HEK293 (cell line): Measurements from ENCODE around the gene SLC25A17.

Source experiments
- CTCF ChIP-seq: fragments of 450-650 bp; formaldehyde crosslinking; IDR thresholded peaks from 2 replicates; pipeline ENCODE4 v1.5.1; 2016; ENCODE audit warnings: missing biosample characterization, missing genetic modification characterization
- GLIS2 ChIP-seq: fragments of 450-650 bp; formaldehyde crosslinking; IDR thresholded peaks from 2 replicates; pipeline ENCODE4 v1.5.1; 2016; ENCODE audit warnings: missing biosample characterization, missing genetic modification characterization
- MZF1 ChIP-seq: fragments of 450-650 bp; formaldehyde crosslinking; IDR thresholded peaks from 2 replicates; pipeline ENCODE4 v1.5.1; 2017; ENCODE audit warnings: missing biosample characterization, missing genetic modification characterization, borderline replicate concordance
- PATZ1 ChIP-seq: fragments of 450-650 bp; formaldehyde crosslinking; IDR thresholded peaks from 2 replicates; pipeline ENCODE4 v1.5.1; 2016; ENCODE audit warnings: missing biosample characterization, missing genetic modification characterization
- SP7 ChIP-seq: fragments of 450-650 bp; formaldehyde crosslinking; IDR thresholded peaks from 2 replicates; pipeline ENCODE4 v1.5.1; 2016; ENCODE audit warnings: missing biosample characterization, missing genetic modification characterization
- WT1 ChIP-seq: fragments of 450-650 bp; formaldehyde crosslinking; IDR thresholded peaks from 2 replicates; pipeline ENCODE4 v1.5.1; 2016; ENCODE audit warnings: missing biosample characterization, missing genetic modification characterization
- ZBTB1 ChIP-seq: fragments of 450-650 bp; formaldehyde crosslinking; IDR thresholded peaks from 2 replicates; pipeline ENCODE4 v1.5.1; 2016; ENCODE audit warnings: missing biosample characterization, missing genetic modification characterization
- ZBTB6 ChIP-seq: fragments of 450-650 bp; formaldehyde crosslinking; IDR thresholded peaks from 2 replicates; pipeline ENCODE4 v1.5.1; 2017; ENCODE audit warnings: missing biosample characterization, missing genetic modification characterization
- ZBTB8A ChIP-seq: fragments of 450-650 bp; formaldehyde crosslinking; IDR thresholded peaks from 2 replicates; pipeline ENCODE4 v1.5.1; 2016; ENCODE audit warnings: missing biosample characterization, missing genetic modification characterization
- ZEB2 ChIP-seq: fragments of 450-650 bp; formaldehyde crosslinking; IDR thresholded peaks from 2 replicates; pipeline ENCODE4 v1.5.1; 2016; ENCODE audit warnings: missing biosample characterization, missing genetic modification characterization
- ZFHX2 ChIP-seq: fragments of 450-650 bp; formaldehyde crosslinking; conservative IDR thresholded peaks from 2 replicates; pipeline ENCODE4 v1.5.1; 2016; ENCODE audit warnings: missing biosample characterization, missing genetic modification characterization
- ZFP37 ChIP-seq: fragments of 450-650 bp; formaldehyde crosslinking; IDR thresholded peaks from 2 replicates; pipeline ENCODE4 v1.5.1; 2016; ENCODE audit warnings: missing biosample characterization, missing genetic modification characterization
- ZNF146 ChIP-seq: fragments of 450-650 bp; formaldehyde crosslinking; IDR thresholded peaks from 2 replicates; pipeline ENCODE4 v1.5.1; 2016; ENCODE audit warnings: missing biosample characterization, missing genetic modification characterization
- ZNF2 ChIP-seq: fragments of 450-650 bp; formaldehyde crosslinking; IDR thresholded peaks from 2 replicates; pipeline ENCODE4 v1.5.1; 2016; ENCODE audit warnings: missing biosample characterization, missing genetic modification characterization
- ZNF24 ChIP-seq: fragments of 450-650 bp; formaldehyde crosslinking; IDR thresholded peaks from 2 replicates; pipeline ENCODE4 v1.5.1; 2016; ENCODE audit warnings: missing biosample characterization, missing genetic modification characterization
- ZNF394 ChIP-seq: fragments of 450-650 bp; formaldehyde crosslinking; IDR thresholded peaks from 2 replicates; pipeline ENCODE4 v1.5.1; 2016; ENCODE audit warnings: missing biosample characterization, missing genetic modification characterization, mild to moderate bottlenecking, moderate library complexity, borderline replicate concordance
- ZNF473 ChIP-seq: fragments of 450-650 bp; formaldehyde crosslinking; IDR thresholded peaks from 2 replicates; pipeline ENCODE4 v1.5.1; 2017; ENCODE audit warnings: missing biosample characterization, missing genetic modification characterization
- ZNF501 ChIP-seq: fragments of 450-650 bp; formaldehyde crosslinking; IDR thresholded peaks from 2 replicates; pipeline ENCODE4 v1.5.1; 2016; ENCODE audit warnings: missing biosample characterization, missing genetic modification characterization
- ZNF555 ChIP-seq: fragments of 450-650 bp; formaldehyde crosslinking; conservative IDR thresholded peaks from 2 replicates; pipeline ENCODE4 v1.5.1; 2017; ENCODE audit warnings: missing biosample characterization, mild to moderate bottlenecking, missing genetic modification characterization, inconsistent platforms
- ZNF580 ChIP-seq: fragments of 450-650 bp; formaldehyde crosslinking; IDR thresholded peaks from 2 replicates; pipeline ENCODE4 v1.5.1; 2016; ENCODE audit warnings: missing biosample characterization, missing genetic modification characterization
- ZNF658 ChIP-seq: fragments of 450-650 bp; formaldehyde crosslinking; IDR thresholded peaks from 2 replicates; pipeline ENCODE4; 2016; ENCODE audit warnings: missing biosample characterization, missing genetic modification characterization
- ZNF76 ChIP-seq: fragments of 450-650 bp; formaldehyde crosslinking; IDR thresholded peaks from 2 replicates; pipeline ENCODE4; 2016; ENCODE audit warnings: low read depth, missing biosample characterization, missing genetic modification characterization, borderline replicate concordance
- ZNF776 ChIP-seq: fragments of 450-650 bp; formaldehyde crosslinking; IDR thresholded peaks from 2 replicates; pipeline ENCODE4 v1.5.0; 2017; ENCODE audit warnings: missing biosample characterization, missing genetic modification characterization, borderline replicate concordance
- ZNF792 ChIP-seq: fragments of 450-650 bp; formaldehyde crosslinking; IDR thresholded peaks from 2 replicates; pipeline ENCODE4 v1.5.1; 2016; ENCODE audit warnings: missing biosample characterization, missing genetic modification characterization
- ZSCAN23 ChIP-seq: fragments of 450-650 bp; formaldehyde crosslinking; IDR thresholded peaks from 2 replicates; pipeline ENCODE4 v1.5.1; 2016; ENCODE audit warnings: missing biosample characterization, missing genetic modification characterization
- TF ChIP-seq, protein P1 (sequence below): fragments of 450-650 bp; formaldehyde crosslinking; conservative IDR thresholded peaks from 2 replicates; pipeline ENCODE4 v1.5.1; 2016; ENCODE audit warnings: low read depth, missing biosample characterization, missing genetic modification characterization
- TF ChIP-seq, protein P2 (sequence below): sonication (generic); formaldehyde crosslinking; IDR thresholded peaks from 2 replicates; pipeline ENCODE4 v1.8.1; 2022; ENCODE audit warnings: mild to moderate bottlenecking, moderate library complexity, missing genetic modification reagents

The SLC25A17 gene

GRCh38 chr22:40818747-40819598 lies at the start of gene SLC25A17 (continued):
- TF ChIP-seq SP7 (tag by site-specific recombination) = peak; percentile 62; the same call in 1 of the 2 replicates
- TF ChIP-seq MZF1 (tag by site-specific recombination) = no peak
- TF ChIP-seq ZNF394 (tag by site-specific recombination) = no peak
- TF ChIP-seq ZBTB6 = 0 out of 2 replicates have a peak, but pooled peaks have one; percentile 12
- TF ChIP-seq ZBTB1 (tag by site-specific recombination) = 0 out of 2 replicates have a peak, but pooled peaks have one; percentile 12
- peak; percentile 7; the same call in 1 of the 2 replicates for TF ChIP-seq ZNF76
- peak; percentile 51; the same call in 1 of the 2 replicates for TF ChIP-seq ZNF501 (tag by site-specific recombination)
- TF ChIP-seq ZBTB8A (tag by site-specific recombination) = peak; percentile 19; the same call in 1 of the 2 replicates
- TF ChIP-seq, protein P1, sequence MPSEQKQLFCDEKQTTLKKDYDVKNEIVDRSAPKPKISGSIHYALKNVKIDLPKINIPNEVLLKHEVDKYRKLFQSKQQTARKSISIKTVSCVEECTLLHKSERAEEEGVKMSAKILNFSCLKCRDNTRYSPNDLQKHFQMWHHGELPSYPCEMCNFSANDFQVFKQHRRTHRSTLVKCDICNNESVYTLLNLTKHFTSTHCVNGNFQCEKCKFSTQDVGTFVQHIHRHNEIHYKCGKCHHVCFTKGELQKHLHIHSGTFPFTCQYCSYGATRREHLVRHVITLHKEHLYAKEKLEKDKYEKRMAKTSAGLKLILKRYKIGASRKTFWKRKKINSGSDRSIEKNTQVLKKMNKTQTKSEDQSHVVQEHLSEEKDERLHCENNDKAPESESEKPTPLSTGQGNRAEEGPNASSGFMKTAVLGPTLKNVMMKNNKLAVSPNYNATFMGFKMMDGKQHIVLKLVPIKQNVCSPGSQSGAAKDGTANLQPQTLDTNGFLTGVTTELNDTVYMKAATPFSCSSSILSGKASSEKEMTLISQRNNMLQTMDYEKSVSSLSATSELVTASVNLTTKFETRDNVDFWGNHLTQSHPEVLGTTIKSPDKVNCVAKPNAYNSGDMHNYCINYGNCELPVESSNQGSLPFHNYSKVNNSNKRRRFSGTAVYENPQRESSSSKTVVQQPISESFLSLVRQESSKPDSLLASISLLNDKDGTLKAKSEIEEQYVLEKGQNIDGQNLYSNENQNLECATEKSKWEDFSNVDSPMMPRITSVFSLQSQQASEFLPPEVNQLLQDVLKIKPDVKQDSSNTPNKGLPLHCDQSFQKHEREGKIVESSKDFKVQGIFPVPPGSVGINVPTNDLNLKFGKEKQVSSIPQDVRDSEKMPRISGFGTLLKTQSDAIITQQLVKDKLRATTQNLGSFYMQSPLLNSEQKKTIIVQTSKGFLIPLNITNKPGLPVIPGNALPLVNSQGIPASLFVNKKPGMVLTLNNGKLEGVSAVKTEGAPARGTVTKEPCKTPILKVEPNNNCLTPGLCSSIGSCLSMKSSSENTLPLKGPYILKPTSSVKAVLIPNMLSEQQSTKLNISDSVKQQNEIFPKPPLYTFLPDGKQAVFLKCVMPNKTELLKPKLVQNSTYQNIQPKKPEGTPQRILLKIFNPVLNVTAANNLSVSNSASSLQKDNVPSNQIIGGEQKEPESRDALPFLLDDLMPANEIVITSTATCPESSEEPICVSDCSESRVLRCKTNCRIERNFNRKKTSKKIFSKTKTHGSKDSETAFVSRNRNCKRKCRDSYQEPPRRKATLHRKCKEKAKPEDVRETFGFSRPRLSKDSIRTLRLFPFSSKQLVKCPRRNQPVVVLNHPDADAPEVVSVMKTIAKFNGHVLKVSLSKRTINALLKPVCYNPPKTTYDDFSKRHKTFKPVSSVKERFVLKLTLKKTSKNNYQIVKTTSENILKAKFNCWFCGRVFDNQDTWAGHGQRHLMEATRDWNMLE (tag by site-specific recombination) = 0 out of 2 replicates have a peak, but pooled peaks have one; percentile 20
- TF ChIP-seq ZNF2 (tag by site-specific recombination) = peak; percentile 45; the same call in 1 of the 2 replicates
- TF ChIP-seq ZFP37 (tag by site-specific recombination) = peak; percentile 43
- no peak for TF ChIP-seq ZNF776 (tag by site-specific recombination)
- no peak for TF ChIP-seq ZNF555 (tag by site-specific recombination)
- TF ChIP-seq WT1 (tag by site-specific recombination) = no peak
- no peak for TF ChIP-seq ZSCAN23 (tag by site-specific recombination)
- no peak; the same call in 1 of the 2 replicates for TF ChIP-seq GLIS2
- TF ChIP-seq CTCF = peak; percentile 85
- TF ChIP-seq PATZ1 (tag by site-specific recombination) = peak; percentile 77
- TF ChIP-seq ZNF792 (tag by site-specific recombination) = no peak
- no peak for TF ChIP-seq ZNF146 (tag by site-specific recombination)
- peak; percentile 78 for TF ChIP-seq ZFHX2 (tag by site-specific recombination)
- 0 out of 2 replicates have a peak, but pooled peaks have one; percentile 61 for TF ChIP-seq ZNF24 (tag by site-specific recombination)
- TF ChIP-seq, protein P2, sequence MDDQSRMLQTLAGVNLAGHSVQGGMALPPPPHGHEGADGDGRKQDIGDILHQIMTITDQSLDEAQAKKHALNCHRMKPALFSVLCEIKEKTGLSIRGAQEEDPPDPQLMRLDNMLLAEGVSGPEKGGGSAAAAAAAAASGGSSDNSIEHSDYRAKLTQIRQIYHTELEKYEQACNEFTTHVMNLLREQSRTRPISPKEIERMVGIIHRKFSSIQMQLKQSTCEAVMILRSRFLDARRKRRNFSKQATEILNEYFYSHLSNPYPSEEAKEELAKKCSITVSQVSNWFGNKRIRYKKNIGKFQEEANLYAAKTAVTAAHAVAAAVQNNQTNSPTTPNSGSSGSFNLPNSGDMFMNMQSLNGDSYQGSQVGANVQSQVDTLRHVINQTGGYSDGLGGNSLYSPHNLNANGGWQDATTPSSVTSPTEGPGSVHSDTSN (CRISPR knock-in tag) = 0 out of 2 replicates have a peak, but pooled peaks have one; percentile 15
- no peak for TF ChIP-seq ZNF473 (tag by site-specific recombination)
- peak; percentile 57; the same call in 1 of the 2 replicates for TF ChIP-seq ZNF580 (tag by site-specific recombination)
- no peak for TF ChIP-seq ZEB2 (tag by site-specific recombination)
- TF ChIP-seq ZNF658 (tag by site-specific recombination) = peak; percentile 25; the same call in 1 of the 2 replicates
